Measurements from ENCODE around the gene NINL. TPM values are rescaled to one million over a fixed set of nuclear protein-coding genes. Genes with fewer than 3 reads are reported as not detected.

Gene NINL
- total RNA-seq, 1 experiment from 2014 or later = 7.2 TPM

- ChIA-PET CTCF (no interaction called here), POLR2A (no interaction called here), RAD21 (ENCODE audit: low non-redundant PET in 1 of 2, low total read pairs in 2 of 2, uncharacterized antibody in 2 of 2, unreplicated experiment in 2 of 2) (no interaction called here)
- Histone ChIP-seq H3K27ac (ENCODE audit: low read depth, low read length) (no peak overlapping the region), H3K79me2 (ENCODE audit: insufficient read depth, low read length) (no peaks in the 10 kb centered on the region), H4K20me1 (ENCODE audit: insufficient read depth) (no peaks in the 10 kb centered on the region), H3K27me3 (ENCODE audit: insufficient read depth, low read length) (no peaks in the 10 kb centered on the region), H3K4me3 (replicated peaks in 1 of 2; ENCODE audit: low read depth in 1 of 2, low read length in 2 of 2) (no peak overlapping the region), H3K4me1 (ENCODE audit: control insufficient read depth in 1 of 2, insufficient read depth in 2 of 2, low read length in 2 of 2) (peaks cover 0 to 4% of the 10 kb centered on the region in 2 experiments; a peak in 1 of 4 replicates), H3K36me3 (ENCODE audit: control insufficient read depth in 1 of 2, insufficient read depth in 2 of 2, low read length in 2 of 2) (no peaks in the 10 kb centered on the region; a peak in 1 of 4 replicates), H2AFZ (ENCODE audit: low read depth, low read length, poor library complexity, severe bottlenecking) (no peak overlapping the region), H3K9ac (ENCODE audit: low read length) (no peak overlapping the region), H3K4me2 (ENCODE audit: low read length) (no peak overlapping the region), H3K9me3 (ENCODE audit: control insufficient read depth in 1 of 2, insufficient read depth in 1 of 2, low read depth in 1 of 2, low read length in 2 of 2) (no peaks in the 10 kb centered on the region), H3K9me2 (ENCODE audit: insufficient read depth) (no peaks in the 10 kb centered on the region)
- intact Hi-C loops (cut with micrococcal nuclease) = no loop called here
- TF ChIP-seq YY1 (IDR thresholded peaks at IDR 0.05; ENCODE audit: extremely low read depth, insufficient replicate concordance, low read depth, low read length) (no peak), FOSL1 (IDR thresholded peaks at IDR 0.05; ENCODE audit: low read depth) (no peak), ZFX (IDR thresholded peaks at IDR 0.05) (no peak), REST (IDR thresholded peaks at IDR 0.05; ENCODE audit: low read depth) (no peak), MAX (IDR thresholded peaks at IDR 0.05) (no peak), EZH2phosphoT487 (IDR thresholded peaks at IDR 0.05; ENCODE audit: borderline replicate concordance) (no peak), EZH2 (IDR thresholded peaks at IDR 0.05) (no peak), SIN3A (IDR thresholded peaks at IDR 0.05; ENCODE audit: low read depth) (no peak), ATF3 (IDR thresholded peaks at IDR 0.05) (no peak), CBX3 (IDR thresholded peaks at IDR 0.05; ENCODE audit: low read depth) (no peak), TCF7L2 (IDR thresholded peaks at IDR 0.05; ENCODE audit: borderline replicate concordance, extremely low read depth, insufficient read depth, insufficient read length) (no peak), ZNF274 (IDR thresholded peaks at IDR 0.05; ENCODE audit: low read depth, low read length) (no peak), EGR1 (IDR thresholded peaks at IDR 0.05; ENCODE audit: low read depth) (no peak), POLR2A (IDR thresholded peaks at IDR 0.05; ENCODE audit: borderline replicate concordance, extremely low read depth, insufficient read depth, insufficient read length) (no peak)
- BruUV-seq (replicated peaks) = no TSS peak
- ATAC-seq = no peak
- no peak for DNase-seq (ENCODE audit: low read depth, low spot score)
Measured at GRCh38 chr20:25499855-25500434, 85.4 kb downstream of the NINL start.
